Nucleus accumbens (tissue), 56 donors: Measurements from ENCODE around the gene TSC2.
"Not testable (repeated sequence)": the region's sequence is repeated elsewhere in the genome, so short reads cannot be mapped to it uniquely, and the experiment has no call there.

ENCODE experiments used
- DNase-seq, 56 donors: peaks; one replicate each; lab custom pipeline; 2025; lab: John Stamatoyannopoulos, UW

TSC2 gene

GRCh38 chr16:2009164-2009711, 38.5 kb upstream of the TSC2 start:
- peak in 1 of 56 donors; percentile 28 for DNase-seq

DNA sequence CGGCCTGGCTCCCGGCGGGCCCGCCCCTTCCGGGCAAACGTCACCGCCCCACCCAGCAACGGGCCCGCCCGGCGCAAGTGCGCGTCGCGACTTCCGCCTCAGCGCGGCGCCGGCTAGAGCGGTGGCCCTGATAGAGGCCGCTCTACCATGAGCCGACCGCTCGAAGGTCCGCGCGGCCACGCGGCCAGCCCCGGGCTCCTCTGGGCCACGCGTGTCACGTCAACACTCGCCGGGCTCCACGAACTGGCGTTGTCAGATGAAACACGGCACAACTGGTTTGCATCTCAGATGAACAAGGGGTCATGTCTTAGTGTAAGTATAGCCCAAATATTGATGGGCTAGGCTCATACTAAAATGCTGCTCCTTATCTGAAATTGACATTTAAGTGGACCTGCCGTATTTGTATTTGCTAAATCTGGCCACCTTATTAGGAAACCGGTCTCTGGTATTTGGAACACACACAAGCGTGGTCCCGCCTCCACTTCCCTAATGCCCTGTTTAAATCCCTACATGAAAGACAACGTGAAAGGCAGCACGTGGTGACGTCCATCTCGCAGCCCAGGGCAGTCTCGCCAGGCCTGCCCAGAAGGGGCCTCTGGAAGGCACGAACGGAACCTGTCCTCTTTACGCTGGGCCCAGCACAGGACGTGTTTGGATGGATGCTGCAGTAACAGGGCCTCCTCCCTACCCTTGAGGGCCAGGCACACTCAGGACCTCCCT, 37.8 kb upstream of the TSC2 start, which contains the start of gene ZNF598:
Gene ZNF598, minus strand, starts transcription at position 31 of the 720 bp plus-strand sequence.
- peak in 54 of 56 donors; percentile 19 to 86 (median 68) for DNase-seq

- DNase-seq: not testable (repeated sequence)
These were observed 36.1 kb upstream of the TSC2 start for GRCh38 chr16:2011726-2012125.

DNA sequence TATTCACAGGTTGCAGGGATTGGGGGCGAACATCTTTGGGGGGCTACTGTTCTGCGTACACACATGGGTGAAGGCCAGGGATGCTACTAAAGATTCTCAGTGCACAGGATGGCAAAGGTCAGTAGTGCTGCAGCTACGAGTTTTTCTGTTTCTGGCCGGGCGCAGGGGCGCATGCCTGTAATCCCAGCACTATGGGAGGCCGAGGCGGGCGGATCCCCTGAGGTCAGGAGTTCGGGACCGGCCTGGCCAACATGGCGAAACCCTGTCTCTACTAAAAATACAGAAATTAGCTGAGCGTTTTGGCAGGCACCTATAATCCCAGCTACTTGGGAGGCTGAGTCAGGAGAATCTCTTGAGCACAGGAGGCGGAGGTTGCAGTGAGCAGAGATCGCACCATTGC, 34.3 kb upstream of the TSC2 start:
- no peak for DNase-seq

- DNase-seq: no peak
These were observed 32.5 kb upstream of the TSC2 start for GRCh38 chr16:2015117-2015946.

DNA sequence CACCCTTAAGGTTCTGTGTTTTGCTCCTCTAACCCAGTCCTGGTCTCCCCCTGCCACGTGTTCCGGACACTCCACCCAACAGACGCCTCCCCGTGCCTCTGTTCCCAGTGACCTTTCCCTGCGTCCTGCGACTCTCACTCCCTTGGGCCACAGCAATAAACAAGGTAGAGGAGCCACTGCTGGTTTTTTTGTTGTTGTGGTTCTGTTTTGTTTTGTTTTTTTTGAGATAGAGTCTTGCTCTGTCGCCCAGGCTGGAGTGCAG, 31.9 kb upstream of the TSC2 start:
- no peak for DNase-seq

DNA sequence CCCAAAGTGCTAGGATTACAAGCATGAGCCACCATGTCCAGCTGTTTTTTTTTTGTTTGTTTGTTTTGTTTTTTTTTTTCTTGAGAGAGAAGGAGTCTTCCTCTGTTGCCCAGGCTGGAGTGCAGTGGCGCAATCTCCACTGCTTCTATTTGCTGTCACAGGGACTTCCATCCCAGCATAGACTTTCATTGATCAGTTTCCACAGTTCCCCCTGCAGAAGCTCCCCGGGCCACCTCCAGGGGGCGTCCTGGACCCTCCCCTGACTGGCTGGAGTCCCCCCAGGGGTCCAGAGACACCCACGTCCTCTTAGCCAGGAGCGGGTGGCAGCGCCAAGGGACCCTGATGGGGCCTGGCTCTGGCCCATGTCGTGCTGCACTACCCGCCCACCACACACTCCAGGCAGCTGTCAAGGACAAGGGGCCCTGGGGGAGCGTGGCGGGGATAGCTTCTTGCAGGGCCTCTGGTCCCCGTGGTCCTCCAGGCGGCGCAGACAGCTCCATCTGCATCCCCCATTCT, 31.3 kb upstream of the TSC2 start:
- DNase-seq: no peak

DNA sequence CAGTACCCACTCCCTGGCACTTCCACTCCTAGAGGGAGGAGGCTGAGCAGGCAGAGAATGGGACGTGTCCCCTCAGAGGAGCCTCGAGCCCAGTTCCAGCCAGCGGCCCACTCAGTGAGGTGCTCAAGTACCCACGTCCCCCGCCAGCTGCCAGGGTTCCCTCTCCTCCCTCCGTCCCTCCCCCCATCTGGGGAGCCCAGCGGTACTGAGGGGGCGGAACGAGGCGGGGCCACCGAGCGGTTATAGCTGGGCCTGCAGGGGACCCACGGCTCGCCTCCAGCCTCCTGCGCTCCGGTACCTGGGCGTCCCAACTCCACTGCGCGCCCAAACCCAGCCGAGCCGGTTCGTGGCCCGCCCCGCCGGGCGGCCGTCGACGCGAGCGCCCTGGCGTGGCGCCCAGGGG, 28.3 kb upstream of the TSC2 start, which contains the start of gene NPW:
Gene NPW, plus strand, starts transcription at position 268 of the 403 bp plus-strand sequence.
- no peak for DNase-seq

GRCh38 chr16:2019921-2020831, 27.6 kb upstream of the TSC2 start:
- DNase-seq: no peak

GRCh38 chr16:2022723-2023091, 25.1 kb upstream of the TSC2 start:
- no peak for DNase-seq

GRCh38 chr16:2023092-2024031, 24.4 kb upstream of the TSC2 start:
- DNase-seq: peak in 55 of 56 donors; percentile 33 to 97 (median 83)

- DNase-seq: no peak
These were observed 23.8 kb upstream of the TSC2 start for GRCh38 chr16:2024032-2024420.

GRCh38 chr16:2025251-2025650, 22.5 kb upstream of the TSC2 start:
- no peak for DNase-seq

DNA sequence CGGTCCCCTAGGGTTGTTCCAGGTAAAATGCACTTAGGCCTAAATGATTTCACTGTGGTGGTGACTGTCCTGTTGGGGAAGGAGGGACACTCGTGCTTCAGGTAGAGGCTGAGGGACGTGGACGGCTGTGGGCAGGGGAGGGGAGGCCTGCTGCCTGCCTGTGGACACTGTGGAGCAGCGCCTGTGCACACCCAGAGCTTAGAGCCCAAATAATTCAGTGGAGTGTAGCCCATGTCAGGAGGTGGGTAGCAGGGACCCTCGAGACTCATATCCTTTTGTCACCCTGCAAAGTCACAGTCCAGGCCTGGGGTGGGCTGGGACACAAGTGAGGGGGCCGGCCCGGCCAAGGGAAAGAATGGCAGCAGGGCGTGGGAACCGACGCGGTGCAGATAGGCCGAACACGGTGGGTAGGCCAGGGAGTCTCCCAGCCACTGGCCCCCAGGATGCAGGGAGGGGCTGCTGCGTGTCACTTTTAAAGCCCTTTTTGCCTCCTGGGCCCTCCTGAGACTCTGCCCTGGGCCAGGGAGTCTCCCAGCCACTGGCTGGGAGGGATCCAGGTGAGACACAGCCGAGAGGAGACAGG, 21.8 kb upstream of the TSC2 start:
- no peak for DNase-seq

DNA sequence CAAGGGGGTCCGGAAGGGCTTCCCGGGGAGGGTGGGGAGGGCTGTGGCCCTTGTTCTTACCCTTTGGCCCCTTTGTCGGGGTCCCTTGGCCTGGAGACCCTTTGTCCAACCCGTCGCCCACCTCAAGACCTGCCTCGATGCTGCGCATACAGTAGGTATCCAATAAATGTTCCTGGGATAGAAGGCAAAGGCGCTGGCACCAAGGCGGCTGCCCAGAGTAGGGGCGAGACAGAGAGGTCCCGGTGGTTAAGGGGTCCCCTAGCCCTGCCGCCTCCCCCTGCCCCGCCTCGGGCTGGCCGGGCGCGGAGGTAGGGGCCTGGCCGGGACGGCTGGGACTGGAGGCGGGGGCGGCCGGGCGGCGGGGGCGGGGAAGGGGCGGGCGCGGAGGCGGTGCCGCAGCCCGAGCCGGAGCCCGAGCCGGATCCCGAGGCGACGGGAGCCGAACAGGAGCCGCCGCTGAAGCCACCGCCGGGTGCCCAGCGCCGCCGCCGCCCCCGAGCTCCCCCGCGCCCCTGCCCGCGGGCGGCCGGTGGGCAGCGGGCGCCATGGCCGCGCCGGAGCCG, 21.2 kb upstream of the TSC2 start, which contains the start of gene NHERF2:
Gene NHERF2, plus strand, starts transcription at position 442 of the 563 bp plus-strand sequence. Its CDS starts 104 bp downstream, at position 546.
- peak in 10 of 56 donors; percentile 4 to 58 (median 20) for DNase-seq

GRCh38 chr16:2027024-2028010, 20.5 kb upstream of the TSC2 start:
- DNase-seq: no peak

GRCh38 chr16:2028146-2028545, 19.6 kb upstream of the TSC2 start:
- no peak for DNase-seq
